Caco-2 (cell line): ENCODE results near the gene GRIA4. TPM values are rescaled to one million over a fixed set of nuclear protein-coding genes. Genes with fewer than 3 reads are reported as not detected.

Experiments
- BruUV-seq: library from RNA; stranded (reverse); fragments of 400-500 nt; replicated peaks from 2 replicates; lab custom pipeline; 2021; lab: Mats Ljungman, UMichigan
- CTCF ChIA-PET: fragments of 300-600 bp; sonication (Branson Sonifier 250); formaldehyde crosslinking; loops from one replicate; lab custom pipeline; 2022; ENCODE audit warnings: antibody characterized with exemption; lab: Charles Lee
- POLR2A ChIA-PET: fragments of 300-600 bp; sonication (Branson Sonifier 250); formaldehyde crosslinking; loops from one replicate; lab custom pipeline; 2022; ENCODE audit warnings: antibody characterized with exemption; lab: Charles Lee
- DNase-seq, 2 experiments: peaks; one replicate each; pipeline versions ENCODE4 v3.0.0 to v3.0.0-alpha.2; 2020 to 2022
- H3K27me3 ChIP-seq: replicated peaks from 2 replicates; pipeline ENCODE4 v1.6.0; 2011; ENCODE audit warnings: low read length; ENCODE audit not compliant: control insufficient read depth, insufficient read depth
- H3K36me3 ChIP-seq: 2 replicates; pipeline ENCODE4 v1.5.1; 2011; ENCODE audit warnings: low read length; ENCODE audit not compliant: control insufficient read depth, insufficient read depth
- H3K4me1 ChIP-seq: fragments of 250-450 bp; sonication (Bioruptor Pico); 2 replicates; pipeline ENCODE4 v1.5.1; 2020; ENCODE audit warnings: mild to moderate bottlenecking
- H3K4me3 ChIP-seq: 2 replicates; pipeline ENCODE4 v1.5.1; 2011; ENCODE audit warnings: low read depth, mild to moderate bottlenecking, control low read depth, low read length
- H3K9me3 ChIP-seq: fragments of 250-450 bp; sonication (Bioruptor Pico); 2 replicates; pipeline ENCODE4 v1.5.1; 2020; ENCODE audit warnings: mild to moderate bottlenecking, moderate library complexity
- H3K27ac Mint-ChIP-seq: one replicate; pipeline ENCODE4 v1.8.0; 2022; ENCODE audit warnings: mixed read lengths; ENCODE audit not compliant: unreplicated experiment
- H3K27me3 Mint-ChIP-seq: one replicate; pipeline ENCODE4 v1.8.0; 2022; ENCODE audit warnings: mixed read lengths; ENCODE audit not compliant: insufficient read depth, unreplicated experiment
- H3K36me3 Mint-ChIP-seq: one replicate; pipeline ENCODE4 v1.8.0; 2022; ENCODE audit warnings: mild to moderate bottlenecking, mixed read lengths; ENCODE audit not compliant: insufficient read depth, unreplicated experiment
- H3K4me1 Mint-ChIP-seq: one replicate; pipeline ENCODE4 v1.8.0; 2022; ENCODE audit warnings: low read depth, mixed read lengths; ENCODE audit not compliant: unreplicated experiment
- H3K4me3 Mint-ChIP-seq: one replicate; pipeline ENCODE4 v1.8.0; 2022; ENCODE audit warnings: mild to moderate bottlenecking, moderate library complexity, mixed read lengths; ENCODE audit not compliant: unreplicated experiment
- H3K9me3 Mint-ChIP-seq: one replicate; pipeline ENCODE4 v1.8.0; 2022; ENCODE audit warnings: mixed read lengths; ENCODE audit not compliant: unreplicated experiment
- intact Hi-C: fragments of 100-400 bp; cut with micrococcal nuclease; formaldehyde crosslinking; loops from one replicate; pipeline ENCODE4 v1.10.0; 2022; ENCODE audit not compliant: unreplicated experiment
- total RNA-seq: library from RNA; stranded (reverse); gene quantifications from 2 replicates; pipeline ENCODE4 v1.2.3, GENCODE V29; 2022
- TF ChIP-seq, protein P1 (sequence below), 2 experiments: fragments of 200-600 bp in 1 of 2; IDR thresholded peaks; 1 replicate in 1 of 2; 2 replicates in 1 of 2; pipeline versions ENCODE4 v1.5.1 to v1.8.0; 2011 to 2022; ENCODE audit warnings: antibody characterized with exemption in 1 of 2, control low read depth in 1 of 2, inconsistent platforms in 1 of 2, low read depth in 1 of 2, low read length in 1 of 2, mild to moderate bottlenecking in 1 of 2, moderate library complexity in 1 of 2; ENCODE audit not compliant: insufficient read depth in 1 of 2, severe bottlenecking in 1 of 2, unreplicated experiment in 1 of 2

The GRIA4 gene
- total RNA-seq, 1 experiment from 2014 or later, result not detected

- intact Hi-C loops, result no loop called here
- Mint-ChIP-seq H3K4me3 (no peak overlapping the region), H3K36me3 (no peaks in the 10 kb centered on the region), H3K27ac (no peak overlapping the region), H3K4me1 (no peaks in the 10 kb centered on the region), H3K27me3 (no peaks in the 10 kb centered on the region), H3K9me3 (no peaks in the 10 kb centered on the region)
- no peak for DNase-seq
- TF ChIP-seq, protein P1, sequence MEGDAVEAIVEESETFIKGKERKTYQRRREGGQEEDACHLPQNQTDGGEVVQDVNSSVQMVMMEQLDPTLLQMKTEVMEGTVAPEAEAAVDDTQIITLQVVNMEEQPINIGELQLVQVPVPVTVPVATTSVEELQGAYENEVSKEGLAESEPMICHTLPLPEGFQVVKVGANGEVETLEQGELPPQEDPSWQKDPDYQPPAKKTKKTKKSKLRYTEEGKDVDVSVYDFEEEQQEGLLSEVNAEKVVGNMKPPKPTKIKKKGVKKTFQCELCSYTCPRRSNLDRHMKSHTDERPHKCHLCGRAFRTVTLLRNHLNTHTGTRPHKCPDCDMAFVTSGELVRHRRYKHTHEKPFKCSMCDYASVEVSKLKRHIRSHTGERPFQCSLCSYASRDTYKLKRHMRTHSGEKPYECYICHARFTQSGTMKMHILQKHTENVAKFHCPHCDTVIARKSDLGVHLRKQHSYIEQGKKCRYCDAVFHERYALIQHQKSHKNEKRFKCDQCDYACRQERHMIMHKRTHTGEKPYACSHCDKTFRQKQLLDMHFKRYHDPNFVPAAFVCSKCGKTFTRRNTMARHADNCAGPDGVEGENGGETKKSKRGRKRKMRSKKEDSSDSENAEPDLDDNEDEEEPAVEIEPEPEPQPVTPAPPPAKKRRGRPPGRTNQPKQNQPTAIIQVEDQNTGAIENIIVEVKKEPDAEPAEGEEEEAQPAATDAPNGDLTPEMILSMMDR (IDR thresholded peaks at IDR 0.05; ENCODE audit: insufficient read depth in 1 of 2, low read depth in 1 of 2, low read length in 1 of 2, severe bottlenecking in 1 of 2, unreplicated experiment in 1 of 2), result no peak
- Histone ChIP-seq H3K27me3 (no peaks in the 10 kb centered on the region), H3K36me3 (no peaks in the 10 kb centered on the region), H3K4me1 (no peaks in the 10 kb centered on the region), H3K4me3 (no peak overlapping the region), H3K9me3 (no peaks in the 10 kb centered on the region)
- no TSS peak for BruUV-seq
- ChIA-PET CTCF (no interaction called here), POLR2A (no interaction called here)
These were observed 91.2 kb downstream of the GRIA4 start for GRCh38 chr11:105701098-105701497.

DNA sequence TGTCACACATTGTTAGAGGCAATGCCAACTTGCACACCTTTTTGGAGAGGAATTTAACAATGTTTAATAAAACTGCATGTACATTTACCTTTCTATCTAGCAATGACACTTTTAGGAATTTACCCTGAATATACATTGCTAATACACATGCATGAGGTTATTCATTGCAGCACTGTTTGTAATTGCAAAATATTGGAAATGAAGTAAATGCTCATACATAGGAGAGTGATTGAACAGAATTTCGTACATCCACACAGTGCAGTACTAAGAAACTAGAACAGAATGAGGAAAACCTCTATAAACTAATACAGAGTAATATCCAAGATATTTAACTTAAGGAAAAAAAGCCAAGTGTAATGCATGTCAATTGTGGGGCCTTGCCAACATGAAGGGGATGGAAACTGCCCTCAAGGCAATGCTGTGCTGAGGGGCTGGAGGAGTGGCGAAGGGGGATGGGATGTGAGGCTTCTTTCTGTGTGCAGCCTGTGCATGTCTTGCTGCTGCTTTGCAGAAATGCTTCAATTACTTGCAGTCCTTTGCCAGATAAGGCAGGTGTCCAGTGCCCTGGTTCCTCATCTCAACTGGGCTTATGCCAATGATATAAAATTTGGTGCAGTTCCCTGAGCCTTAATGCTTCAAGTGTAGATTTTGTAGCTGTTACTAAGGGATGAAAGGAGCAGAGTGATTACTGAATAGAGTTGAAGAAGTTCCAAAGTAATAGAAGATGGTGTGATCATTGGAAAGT, 96.1 kb downstream of the GRIA4 start:
- no peak overlapping the region for H3K4me3 ChIP-seq
- TF ChIP-seq, protein P1 (IDR thresholded peaks at IDR 0.05; ENCODE audit: insufficient read depth in 1 of 2, low read depth in 1 of 2, low read length in 1 of 2, severe bottlenecking in 1 of 2, unreplicated experiment in 1 of 2), result no peak
- DNase-seq, result no peak
- Mint-ChIP-seq H3K4me3 (no peak overlapping the region), H3K36me3 (no peaks in the 10 kb centered on the region), H3K27me3 (no peaks in the 10 kb centered on the region), H3K27ac (no peak overlapping the region), H3K4me1 (no peaks in the 10 kb centered on the region), H3K9me3 (no peaks in the 10 kb centered on the region)
- H3K36me3 ChIP-seq, result no peaks in the 10 kb centered on the region
- no peaks in the 10 kb centered on the region for H3K27me3 ChIP-seq
- no peaks in the 10 kb centered on the region for H3K4me1 ChIP-seq
- CTCF ChIA-PET, result no interaction called here
- no peaks in the 10 kb centered on the region for H3K9me3 ChIP-seq
- intact Hi-C loops, result no loop called here
- POLR2A ChIA-PET, result no interaction called here
- BruUV-seq, result no TSS peak

DNA sequence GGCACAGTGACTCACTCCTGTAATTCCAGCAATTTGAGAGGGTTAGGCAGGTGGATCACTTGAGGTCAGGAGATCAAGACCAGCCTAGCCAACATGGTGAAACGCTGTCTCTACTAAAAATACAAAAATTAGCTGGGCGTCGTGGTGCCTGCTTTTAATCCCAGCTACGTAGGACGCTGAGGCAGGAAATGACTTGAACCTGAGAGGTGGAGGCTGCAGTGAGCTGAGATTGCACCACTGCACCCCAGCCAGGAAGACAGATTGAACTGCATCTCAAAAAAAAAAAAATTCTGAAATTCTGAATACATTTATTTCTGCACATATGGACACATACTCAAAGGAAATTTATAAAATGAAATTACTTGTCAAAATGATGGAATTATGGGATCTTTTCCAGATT, 103.2 kb downstream of the GRIA4 start:
- Histone ChIP-seq H3K36me3 (no peaks in the 10 kb centered on the region), H3K4me1 (no peaks in the 10 kb centered on the region), H3K4me3 (no peak overlapping the region), H3K9me3 (no peaks in the 10 kb centered on the region), H3K27me3 (no peaks in the 10 kb centered on the region)
- no peak for DNase-seq
- Mint-ChIP-seq H3K27ac (no peak overlapping the region), H3K9me3 (no peaks in the 10 kb centered on the region), H3K36me3 (no peaks in the 10 kb centered on the region), H3K27me3 (no peaks in the 10 kb centered on the region), H3K4me1 (no peaks in the 10 kb centered on the region), H3K4me3 (no peak overlapping the region)
- intact Hi-C loops, result no loop called here
- TF ChIP-seq, protein P1 (IDR thresholded peaks at IDR 0.05; ENCODE audit: insufficient read depth in 1 of 2, low read depth in 1 of 2, low read length in 1 of 2, severe bottlenecking in 1 of 2, unreplicated experiment in 1 of 2), result no peak
- no TSS peak for BruUV-seq
- POLR2A ChIA-PET, result no interaction called here
- CTCF ChIA-PET, result no interaction called here
